H1 (cell line): ENCODE data around the gene TOMM40L. TPM values are rescaled to one million over a fixed set of nuclear protein-coding genes. Genes with fewer than 3 reads are reported as not detected.

Experiments
- CTCF ChIA-PET: fragments of 300-600 bp; sonication (Branson Sonifier 250); formaldehyde crosslinking; loops from one replicate; lab custom pipeline; 2021; ENCODE audit not compliant: partially characterized antibody; lab: Charles Lee
- POLR2A ChIA-PET: fragments of 300-600 bp; sonication (Branson Sonifier 250); formaldehyde crosslinking; loops from one replicate; lab custom pipeline; 2021; ENCODE audit warnings: inconsistent platforms; ENCODE audit not compliant: partially characterized antibody; lab: Charles Lee
- DNase-seq, 2 experiments: peaks; one replicate each; pipeline versions ENCODE4 v3.0.0 to v3.0.0-alpha.2; 2010 to 2022; ENCODE audit warnings: low spot score in 2 of 2, low read depth in 1 of 2, mixed read lengths in 1 of 2
- FAIRE-seq: peaks from 2 replicates; lab custom pipeline; 2011; peaks lifted over from hg19 to GRCh38; lab: Jason Lieb, UNC
- H2AFZ ChIP-seq: 2 replicates; pipeline ENCODE4 v1.8.1; 2012; ENCODE audit warnings: low read length, inconsistent platforms
- H2AK5ac ChIP-seq: 2 replicates; pipeline ENCODE4 v1.6.1; 2013; ENCODE audit warnings: low read depth, low read length
- H2BK120ac ChIP-seq: replicated peaks from 2 replicates; pipeline ENCODE3; 2013; ENCODE audit warnings: low read depth, low read length, inconsistent platforms
- H2BK12ac ChIP-seq: 2 replicates; pipeline ENCODE4 v1.6.1; 2013; ENCODE audit warnings: low read depth, low read length
- H2BK15ac ChIP-seq: 2 replicates; pipeline ENCODE4 v1.6.1; 2013; ENCODE audit warnings: low read length
- H2BK20ac ChIP-seq: 2 replicates; pipeline ENCODE4 v1.6.1; 2013; ENCODE audit warnings: low read length
- H2BK5ac ChIP-seq: 2 replicates; pipeline ENCODE4 v1.6.1; 2013; ENCODE audit warnings: low read depth, low read length
- H3K14ac ChIP-seq: 2 replicates; pipeline ENCODE4 v1.6.1; 2013; ENCODE audit warnings: inconsistent platforms; ENCODE audit not compliant: insufficient read length
- H3K18ac ChIP-seq: 2 replicates; pipeline ENCODE4 v1.6.1; 2013; ENCODE audit warnings: low read length; ENCODE audit errors: extremely low read depth
- H3K23ac ChIP-seq: 2 replicates; pipeline ENCODE4 v1.6.1; 2013; ENCODE audit warnings: inconsistent platforms; ENCODE audit not compliant: insufficient read length
- H3K23me2 ChIP-seq: 2 replicates; pipeline ENCODE4 v1.6.1; 2013; ENCODE audit warnings: low read depth, low read length
- H3K27ac ChIP-seq: 2 replicates; pipeline ENCODE4 v1.6.1; 2011; ENCODE audit warnings: low read depth, low read length, inconsistent platforms
- H3K27me3 ChIP-seq, 4 experiments: replicated peaks in 1 of 4; 1 replicate in 1 of 4; 2 replicates in 3 of 4; pipeline versions ENCODE4 v1.6.1 to v1.8.1; 2011 to 2013; ENCODE audit warnings: low read length in 3 of 4, mild to moderate bottlenecking in 3 of 4, inconsistent platforms in 2 of 4, mixed read lengths in 2 of 4, moderate library complexity in 1 of 4; ENCODE audit not compliant: control insufficient read depth in 3 of 4, insufficient read depth in 3 of 4; ENCODE audit errors: extremely low read depth in 1 of 4
- H3K36me3 ChIP-seq, 4 experiments: 2 replicates each; pipeline versions ENCODE4 v1.6.1 to v1.8.1; 2011 to 2013; ENCODE audit warnings: mild to moderate bottlenecking in 4 of 4, low read length in 3 of 4, moderate library complexity in 2 of 4, control low read depth in 1 of 4, inconsistent platforms in 1 of 4; ENCODE audit not compliant: insufficient read depth in 4 of 4, control insufficient read depth in 2 of 4
- H3K4ac ChIP-seq: replicated peaks from 2 replicates; pipeline ENCODE3; 2013; ENCODE audit warnings: low read length, low read depth, mixed read lengths, inconsistent platforms; ENCODE audit not compliant: insufficient read length
- H3K4me1 ChIP-seq, 4 experiments: replicated peaks in 1 of 4; 1 replicate in 1 of 4; 2 replicates in 3 of 4; pipeline versions ENCODE4 v1.6.1 to v1.8.1; 2011 to 2013; ENCODE audit warnings: low read length in 3 of 4, inconsistent platforms in 2 of 4, mixed read lengths in 1 of 4; ENCODE audit not compliant: insufficient read depth in 4 of 4, control insufficient read depth in 3 of 4
- H3K4me2 ChIP-seq, 2 experiments: 2 replicates each; pipeline versions ENCODE4 v1.6.1 to v1.8.1; 2011 to 2013; ENCODE audit warnings: low read depth in 2 of 2, low read length in 2 of 2, control low read depth in 1 of 2, inconsistent platforms in 1 of 2, mild to moderate bottlenecking in 1 of 2; ENCODE audit not compliant: insufficient read depth in 1 of 2
- H3K4me3 ChIP-seq, 4 experiments: fragments of 200-600, 300-600 bp in 1 of 4; sonication (generic), shearing (Covaris generic), sonication (Bioruptor Twin) in 1 of 4; 2 replicates each; pipeline versions ENCODE4 v1.5.1 to v1.8.1; 2011 to 2016; ENCODE audit warnings: low read length in 4 of 4, low read depth in 3 of 4, control low read depth in 2 of 4, inconsistent platforms in 2 of 4, mild to moderate bottlenecking in 2 of 4, mixed read lengths in 1 of 4, moderate library complexity in 1 of 4; ENCODE audit not compliant: insufficient read depth in 2 of 4; ENCODE audit errors: extremely low read depth in 1 of 4
- H3K56ac ChIP-seq: replicated peaks from 2 replicates; pipeline ENCODE3; 2013; ENCODE audit warnings: low read depth, mild to moderate bottlenecking, mixed read lengths, low read length, inconsistent platforms; ENCODE audit not compliant: insufficient read length
- H3K79me1 ChIP-seq: 2 replicates; pipeline ENCODE4 v1.6.1; 2013; ENCODE audit warnings: low read depth, low read length, control low read depth
- H3K79me2 ChIP-seq, 2 experiments: 2 replicates each; pipeline versions ENCODE4 v1.6.1 to v1.8.1; 2012 to 2013; ENCODE audit warnings: low read length in 2 of 2, mild to moderate bottlenecking in 2 of 2, inconsistent platforms in 1 of 2; ENCODE audit not compliant: insufficient read depth in 2 of 2, control insufficient read depth in 1 of 2
- H3K9ac ChIP-seq, 4 experiments: replicated peaks in 1 of 4; 1 replicate in 1 of 4; 2 replicates in 3 of 4; pipeline versions ENCODE4 v1.6.1 to v1.8.1; 2011 to 2013; ENCODE audit warnings: low read depth in 3 of 4, low read length in 3 of 4, control low read depth in 2 of 4, mild to moderate bottlenecking in 2 of 4, moderate library complexity in 2 of 4, inconsistent platforms in 1 of 4; ENCODE audit errors: extremely low read depth in 1 of 4
- H3K9me3 ChIP-seq, 2 experiments: 2 replicates each; pipeline versions ENCODE4 v1.6.1 to v1.8.1; 2012 to 2013; ENCODE audit warnings: mild to moderate bottlenecking in 2 of 2, moderate library complexity in 2 of 2, control low read depth in 1 of 2, inconsistent platforms in 1 of 2, low read depth in 1 of 2, low read length in 1 of 2, mixed read lengths in 1 of 2; ENCODE audit not compliant: insufficient read depth in 2 of 2
- H4K20me1 ChIP-seq, 2 experiments: replicated peaks in 1 of 2; 2 replicates each; pipeline versions ENCODE3 to v1.8.1; 2011 to 2013; ENCODE audit warnings: inconsistent platforms in 2 of 2, low read length in 2 of 2, mild to moderate bottlenecking in 1 of 2; ENCODE audit not compliant: insufficient read depth in 2 of 2, control insufficient read depth in 1 of 2
- H4K5ac ChIP-seq: 2 replicates; pipeline ENCODE4 v1.6.1; 2013; ENCODE audit warnings: low read length, low read depth, mixed read lengths, inconsistent platforms; ENCODE audit not compliant: insufficient read length
- H4K8ac ChIP-seq: 2 replicates; pipeline ENCODE4 v1.8.0; 2013; ENCODE audit warnings: mild to moderate bottlenecking, moderate library complexity, low read length, inconsistent platforms; ENCODE audit not compliant: insufficient read depth; ENCODE audit errors: extremely low read depth
- H4K91ac ChIP-seq: replicated peaks from 2 replicates; pipeline ENCODE3; 2013; ENCODE audit warnings: low read length, mixed read lengths, inconsistent platforms; ENCODE audit not compliant: insufficient read length
- CHD2 ChIP-seq: IDR thresholded peaks from 2 replicates; pipeline ENCODE4 v1.6.1; 2012; ENCODE audit warnings: low read length, improper control_type of control experiment
- GABPA ChIP-seq: IDR thresholded peaks from 2 replicates; pipeline ENCODE4 v1.6.1; 2011; ENCODE audit warnings: mild to moderate bottlenecking, low read length, moderate library complexity, borderline replicate concordance; ENCODE audit not compliant: insufficient read depth
- YY1 ChIP-seq: IDR thresholded peaks from 2 replicates; pipeline ENCODE4 v1.6.1; 2011; ENCODE audit warnings: low read depth, mild to moderate bottlenecking, low read length
- WGBS, 2 experiments: shearing (Covaris generic) in 1 of 2; methylation state at CpG; one replicate each; pipeline versions ENCODE4 v1.1.6 to v1.1.7; 2013 to 2015; ENCODE audit warnings: low lambda C conversion rate in 2 of 2, mixed read lengths in 2 of 2, inconsistent platforms in 1 of 2, low coverage in 1 of 2, missing lambda C conversion rate in 1 of 2; ENCODE audit not compliant: insufficient replicate concordance in 2 of 2, insufficient coverage in 1 of 2, insufficient read length in 1 of 2; ENCODE audit errors: extremely low coverage in 1 of 2, missing lambda C conversion rate in 1 of 2; 5-methylcytosine and 5-hydroxymethylcytosine counted together
- polyA plus RNA-seq, 7 experiments: library from polyadenylated mRNA; depleted of rRNA in 3 of 7; stranded (reverse) in 5 of 7; unstranded in 2 of 7; fragments of >200 nt in 5 of 7; fragments of 200-250 nt in 2 of 7; gene quantifications; 1 replicate in 5 of 7; 2 replicates in 1 of 7; 4 replicates in 1 of 7; pipeline versions ENCODE4 v1.2.1 to v1.2.3, GENCODE V29; 2011 to 2013; ENCODE audit warnings: missing spikeins in 2 of 7, mixed read lengths in 2 of 7
- total RNA-seq: library from RNA; stranded (reverse); fragmentation: NEBNext Ultra II Directional; extraction: Animal tissue kit (Norgen Biotek cat#: 25700); gene quantifications from 2 replicates; pipeline ENCODE4 v1.2.1, GENCODE V29; 2021

The TOMM40L gene
- total and polyA plus RNA-seq, 2 of the 8 experiments (the other 6 are each of a cell fraction or from before 2014, with no cell fraction given) = 11.4 to 15.0 TPM

DNA sequence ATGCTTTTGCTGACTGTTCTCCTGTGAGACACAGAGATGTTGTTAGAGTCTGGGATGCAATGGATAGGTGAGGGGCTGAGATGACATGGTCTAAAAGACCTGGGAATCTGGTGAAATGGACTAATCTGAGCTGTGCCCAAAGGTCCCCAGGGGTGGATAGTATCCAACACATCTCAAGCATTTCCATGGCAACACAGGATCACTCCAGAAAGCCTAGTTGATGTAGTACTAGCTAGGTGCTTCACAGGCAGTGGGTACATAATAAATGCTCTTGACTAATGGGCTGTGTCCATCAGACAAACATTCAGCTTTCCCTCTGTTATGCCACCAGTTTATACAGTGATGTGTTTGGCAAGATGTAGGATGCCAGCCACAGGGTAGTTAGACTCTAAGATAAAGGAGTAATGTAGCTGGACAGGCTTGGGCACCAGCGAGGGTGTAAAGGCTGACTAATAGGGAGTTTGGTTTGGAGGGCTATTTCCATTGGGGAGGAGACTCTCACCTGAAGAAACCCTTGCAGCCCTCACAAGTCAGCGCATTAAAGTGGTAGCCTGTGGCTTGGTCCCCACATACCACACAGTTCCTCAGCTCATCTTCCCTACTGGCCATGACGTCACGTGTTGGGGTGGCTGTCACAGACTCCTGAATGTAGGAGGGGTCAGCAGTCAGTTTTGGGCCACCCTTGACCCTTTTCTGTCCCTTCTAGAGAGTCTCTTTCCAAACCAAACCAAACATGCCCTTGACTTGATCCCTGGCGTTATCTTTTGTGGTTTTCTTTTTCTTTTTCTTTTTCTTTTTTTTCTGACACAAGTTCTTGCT is 10.3 kb downstream of the TOMM40L start:
- CTCF ChIA-PET = interaction anchor here (1.1 to 8.6 kb wide), 12 partner anchors 8 to 146 kb away, joined by 3 to 84 read pairs (median 4); partner anchors contain the start of genes ADAMTS4, PCP4L1 and TOMM40L
- Histone ChIP-seq H3K79me2 (no peaks in the 10 kb centered on the region), H2AFZ (no peak overlapping the region), H4K8ac (no peak overlapping the region), H2AK5ac (no peak overlapping the region), H3K36me3 (no peaks in the 10 kb centered on the region), H4K20me1 (no peaks in the 10 kb centered on the region), H3K27ac (no peak overlapping the region), H3K9me3 (no peaks in the 10 kb centered on the region), H3K23me2 (no peaks in the 10 kb centered on the region), H2BK20ac (no peak overlapping the region), H4K91ac (no peak overlapping the region), H4K5ac (no peak overlapping the region), H3K14ac (no peak overlapping the region), H3K4me2 (no peak overlapping the region), H3K4ac (no peak overlapping the region), H3K9ac (no peak overlapping the region), H2BK15ac (no peak overlapping the region), H3K4me1 (no peaks in the 10 kb centered on the region), H3K23ac (no peak overlapping the region), H3K79me1 (no peaks in the 10 kb centered on the region), H2BK12ac (no peak overlapping the region), H3K27me3 (no peaks in the 10 kb centered on the region), H2BK120ac (no peak overlapping the region), H3K56ac (no peak overlapping the region), H3K4me3 (no peak overlapping the region), H2BK5ac (no peak overlapping the region), H3K18ac (no peak overlapping the region)
- no peak for DNase-seq
- 93% methylated on average over 5 of the region's 5 CpGs; no CpG with 5 or more reads in 1 of the 2 experiments for WGBS, 2 experiments
- no peak for FAIRE-seq
- POLR2A ChIA-PET = interaction anchor here (0.6 to 1.5 kb wide), 8 partner anchors 14 to 96 kb away, joined by 3 to 5 read pairs (median 3); partner anchors contain the start of gene SDHC
- no peak for TF ChIP-seq GABPA
- TF ChIP-seq YY1 = no peak
- TF ChIP-seq CHD2 = no peak
